ENCODE results near the gene AK5. TPM values are rescaled to one million over a fixed set of nuclear protein-coding genes. Genes with fewer than 3 reads are reported as not detected.

The AK5 gene, protein sequence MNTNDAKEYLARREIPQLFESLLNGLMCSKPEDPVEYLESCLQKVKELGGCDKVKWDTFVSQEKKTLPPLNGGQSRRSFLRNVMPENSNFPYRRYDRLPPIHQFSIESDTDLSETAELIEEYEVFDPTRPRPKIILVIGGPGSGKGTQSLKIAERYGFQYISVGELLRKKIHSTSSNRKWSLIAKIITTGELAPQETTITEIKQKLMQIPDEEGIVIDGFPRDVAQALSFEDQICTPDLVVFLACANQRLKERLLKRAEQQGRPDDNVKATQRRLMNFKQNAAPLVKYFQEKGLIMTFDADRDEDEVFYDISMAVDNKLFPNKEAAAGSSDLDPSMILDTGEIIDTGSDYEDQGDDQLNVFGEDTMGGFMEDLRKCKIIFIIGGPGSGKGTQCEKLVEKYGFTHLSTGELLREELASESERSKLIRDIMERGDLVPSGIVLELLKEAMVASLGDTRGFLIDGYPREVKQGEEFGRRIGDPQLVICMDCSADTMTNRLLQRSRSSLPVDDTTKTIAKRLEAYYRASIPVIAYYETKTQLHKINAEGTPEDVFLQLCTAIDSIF
- not detected in 2 replicates for total RNA-seq
- 0.40 TPM for total RNA-seq (2013)
- 0.17 and 0.18 TPM in 2 replicates for polyA plus RNA-seq
- polyA minus RNA-seq: 0.57 TPM in 1 of 2 replicates, not detected in the other

DNA sequence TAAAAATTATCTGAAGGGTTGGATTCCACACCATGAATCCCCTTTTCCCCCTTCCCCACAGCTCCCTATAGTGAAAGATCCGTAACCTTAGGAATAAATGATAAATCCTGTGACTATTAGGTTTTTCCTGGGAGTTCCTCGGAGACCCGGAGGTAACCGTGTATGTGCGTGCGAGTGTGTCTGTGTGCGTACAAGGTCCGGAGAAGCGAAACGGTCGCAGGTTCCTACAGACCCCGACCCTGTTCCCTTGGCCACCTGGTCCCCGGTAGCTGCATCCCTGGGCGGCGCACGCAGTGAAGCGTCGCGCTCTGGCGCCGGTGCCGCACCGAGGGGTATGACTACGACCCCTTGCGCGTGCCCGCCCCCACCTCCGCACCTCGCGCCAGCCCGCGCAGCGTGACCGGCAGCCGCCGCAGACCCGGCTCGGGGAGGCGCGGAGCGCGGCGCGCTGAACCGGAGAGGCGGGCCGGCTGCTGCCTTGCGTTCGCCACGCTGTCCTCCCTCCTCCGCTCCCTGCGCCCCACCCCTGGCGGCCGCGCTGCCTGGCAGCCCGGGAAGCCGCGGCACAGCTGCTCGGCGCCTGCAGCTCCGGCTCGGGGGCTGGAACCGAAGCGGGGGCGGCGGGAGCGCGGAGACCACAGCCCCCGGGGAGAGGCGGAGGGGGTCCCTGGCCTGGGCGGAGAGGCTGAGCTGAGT, at the start of gene AK5:
Gene AK5 (plus strand): TSS at position 529 of the 696 bp plus-strand sequence. CDS start 295 bp downstream, outside the sequence.
- Histone ChIP-seq H2AFZ (ENCODE audit: insufficient read depth, low read depth, low read length, poor library complexity, severe bottlenecking) (peak within 1 kb of the TSS; percentile 52), H3K36me3 (replicated peaks in 1 of 2; ENCODE audit: control extremely low read depth in 1 of 2, control insufficient read depth in 1 of 2, extremely low read depth in 1 of 2, insufficient read depth in 2 of 2, low read length in 1 of 2) (no peaks in the 10 kb centered on the region), H3K4me2 (replicated peaks; ENCODE audit: low read depth, low read length, poor library complexity, severe bottlenecking) (peak within 1 kb of the TSS; percentile 83), H3K9ac (ENCODE audit: low read length) (peak within 1 kb of the TSS; percentile 48), H4K20me1 (ENCODE audit: control insufficient read depth, insufficient read depth, low read length, poor library complexity, severe bottlenecking) (no peaks in the 10 kb centered on the region), H3K4me1 (ENCODE audit: control insufficient read depth in 2 of 2, insufficient read depth in 2 of 2, low read length in 2 of 2) (peaks cover 33 to 42% of the 10 kb centered on the region in 2 donors), H3K27me3 (replicated peaks in 1 of 4; ENCODE audit: control extremely low read depth in 1 of 4, control insufficient read depth in 3 of 4, insufficient read depth in 4 of 4, low read length in 3 of 4) (peaks cover 1 to 58% (median 43%) of the 10 kb centered on the region in 4 experiments), H3K9me3 (ENCODE audit: control extremely low read depth in 1 of 3, control insufficient read depth in 2 of 3, insufficient read depth in 1 of 3, low read length in 2 of 3) (peaks cover 0 to 7% (median 0%) of the 10 kb centered on the region in 3 donors), H3K4me3 (ENCODE audit: control extremely low read depth in 1 of 5, extremely low read depth in 1 of 5, insufficient read depth in 1 of 5, low read depth in 2 of 5, low read length in 4 of 5) (peak within 1 kb of the TSS; percentile 12 to 53 (median 41)), H3K79me2 (ENCODE audit: control insufficient read depth, insufficient read depth, low read length) (no peaks in the 10 kb centered on the region), H3K27ac (ENCODE audit: low read length in 2 of 2) (no peak within 1 kb of the TSS)
- H3K4me1 Mint-ChIP-seq: peaks cover 34% of the 10 kb centered on the region
- CTCF ChIA-PET: no interaction called here
- H3K4me3 Mint-ChIP-seq: peak within 1 kb of the TSS; percentile 61
- ATAC-seq (ENCODE audit: low read depth) (peak; percentile 17), DNase-seq (peak; percentile 23)
- intact Hi-C loops (cut with micrococcal nuclease): no loop called here
- no peaks in the 10 kb centered on the region for H3K9me3 Mint-ChIP-seq (ENCODE audit: insufficient read depth)
- POLR2A ChIA-PET: no interaction called here
- H3K27ac Mint-ChIP-seq: no peak within 1 kb of the TSS
- 3% methylated on average over 71 of the region's 71 CpGs for WGBS (ENCODE audit: insufficient coverage)
- TF ChIP-seq, protein P1, sequence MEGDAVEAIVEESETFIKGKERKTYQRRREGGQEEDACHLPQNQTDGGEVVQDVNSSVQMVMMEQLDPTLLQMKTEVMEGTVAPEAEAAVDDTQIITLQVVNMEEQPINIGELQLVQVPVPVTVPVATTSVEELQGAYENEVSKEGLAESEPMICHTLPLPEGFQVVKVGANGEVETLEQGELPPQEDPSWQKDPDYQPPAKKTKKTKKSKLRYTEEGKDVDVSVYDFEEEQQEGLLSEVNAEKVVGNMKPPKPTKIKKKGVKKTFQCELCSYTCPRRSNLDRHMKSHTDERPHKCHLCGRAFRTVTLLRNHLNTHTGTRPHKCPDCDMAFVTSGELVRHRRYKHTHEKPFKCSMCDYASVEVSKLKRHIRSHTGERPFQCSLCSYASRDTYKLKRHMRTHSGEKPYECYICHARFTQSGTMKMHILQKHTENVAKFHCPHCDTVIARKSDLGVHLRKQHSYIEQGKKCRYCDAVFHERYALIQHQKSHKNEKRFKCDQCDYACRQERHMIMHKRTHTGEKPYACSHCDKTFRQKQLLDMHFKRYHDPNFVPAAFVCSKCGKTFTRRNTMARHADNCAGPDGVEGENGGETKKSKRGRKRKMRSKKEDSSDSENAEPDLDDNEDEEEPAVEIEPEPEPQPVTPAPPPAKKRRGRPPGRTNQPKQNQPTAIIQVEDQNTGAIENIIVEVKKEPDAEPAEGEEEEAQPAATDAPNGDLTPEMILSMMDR (IDR thresholded peaks at IDR 0.05): no peak
- peak; percentile 17 for TF ChIP-seq EZH2 (IDR thresholded peaks at IDR 0.05; ENCODE audit: borderline replicate concordance, insufficient read depth, low read depth, low read length, poor library complexity, severe bottlenecking)
- peaks cover 58% of the 10 kb centered on the region for H3K27me3 Mint-ChIP-seq

Data from B cell (primary cell).